ENCODE data around the gene AKAP1. TPM values are rescaled to one million over a fixed set of nuclear protein-coding genes. Genes with fewer than 3 reads are reported as not detected.

AKAP1 gene
- total RNA-seq, 1 donor from 2014 or later = 214 TPM

DNA sequence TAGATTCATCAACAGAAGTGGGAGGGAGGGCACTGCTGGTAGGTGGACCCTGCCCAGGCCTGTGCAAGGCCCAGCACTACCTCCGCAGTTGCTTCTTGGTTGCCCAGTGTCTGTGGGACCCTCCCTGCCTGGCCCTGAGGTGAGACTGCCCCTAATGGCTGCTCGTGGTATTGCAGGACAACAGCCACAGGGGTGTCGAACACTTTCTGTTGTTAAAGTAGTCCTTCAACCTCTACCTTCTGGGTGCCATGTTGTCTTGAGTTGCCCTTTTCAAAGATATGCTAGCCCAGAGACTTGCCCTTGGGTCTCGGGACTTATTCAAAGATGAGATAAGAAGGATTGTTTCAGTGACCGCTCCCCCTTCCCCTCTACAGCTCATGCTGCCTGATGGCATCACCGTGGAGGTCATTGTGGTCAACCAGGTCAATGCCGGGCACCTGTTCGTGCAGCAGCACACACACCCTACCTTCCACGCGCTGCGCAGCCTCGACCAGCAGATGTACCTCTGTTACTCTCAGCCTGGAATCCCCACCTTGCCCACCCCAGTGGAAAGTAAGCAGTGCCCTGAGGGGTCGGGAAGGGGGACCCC is 29.1 kb downstream of the AKAP1 start:
- no peaks in the 10 kb centered on the region for H3K27me3 ChIP-seq (ENCODE audit: low read depth)
- peaks cover 68% of the 10 kb centered on the region for H3K36me3 ChIP-seq
- TF ChIP-seq, protein P1, sequence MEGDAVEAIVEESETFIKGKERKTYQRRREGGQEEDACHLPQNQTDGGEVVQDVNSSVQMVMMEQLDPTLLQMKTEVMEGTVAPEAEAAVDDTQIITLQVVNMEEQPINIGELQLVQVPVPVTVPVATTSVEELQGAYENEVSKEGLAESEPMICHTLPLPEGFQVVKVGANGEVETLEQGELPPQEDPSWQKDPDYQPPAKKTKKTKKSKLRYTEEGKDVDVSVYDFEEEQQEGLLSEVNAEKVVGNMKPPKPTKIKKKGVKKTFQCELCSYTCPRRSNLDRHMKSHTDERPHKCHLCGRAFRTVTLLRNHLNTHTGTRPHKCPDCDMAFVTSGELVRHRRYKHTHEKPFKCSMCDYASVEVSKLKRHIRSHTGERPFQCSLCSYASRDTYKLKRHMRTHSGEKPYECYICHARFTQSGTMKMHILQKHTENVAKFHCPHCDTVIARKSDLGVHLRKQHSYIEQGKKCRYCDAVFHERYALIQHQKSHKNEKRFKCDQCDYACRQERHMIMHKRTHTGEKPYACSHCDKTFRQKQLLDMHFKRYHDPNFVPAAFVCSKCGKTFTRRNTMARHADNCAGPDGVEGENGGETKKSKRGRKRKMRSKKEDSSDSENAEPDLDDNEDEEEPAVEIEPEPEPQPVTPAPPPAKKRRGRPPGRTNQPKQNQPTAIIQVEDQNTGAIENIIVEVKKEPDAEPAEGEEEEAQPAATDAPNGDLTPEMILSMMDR (IDR thresholded peaks at IDR 0.05; ENCODE audit: borderline replicate concordance) = peak; percentile 88
- peaks cover 61% of the 10 kb centered on the region for H3K4me1 ChIP-seq
- no peak overlapping the region for H3K4me3 ChIP-seq
- H3K27ac ChIP-seq (replicated peaks) = peak overlapping the region; percentile 95
- peak; percentile 56 for DNase-seq
- no peaks in the 10 kb centered on the region for H3K9me3 ChIP-seq (replicated peaks)
- intact Hi-C loops (cut with micrococcal nuclease) = no loop called here

DNA sequence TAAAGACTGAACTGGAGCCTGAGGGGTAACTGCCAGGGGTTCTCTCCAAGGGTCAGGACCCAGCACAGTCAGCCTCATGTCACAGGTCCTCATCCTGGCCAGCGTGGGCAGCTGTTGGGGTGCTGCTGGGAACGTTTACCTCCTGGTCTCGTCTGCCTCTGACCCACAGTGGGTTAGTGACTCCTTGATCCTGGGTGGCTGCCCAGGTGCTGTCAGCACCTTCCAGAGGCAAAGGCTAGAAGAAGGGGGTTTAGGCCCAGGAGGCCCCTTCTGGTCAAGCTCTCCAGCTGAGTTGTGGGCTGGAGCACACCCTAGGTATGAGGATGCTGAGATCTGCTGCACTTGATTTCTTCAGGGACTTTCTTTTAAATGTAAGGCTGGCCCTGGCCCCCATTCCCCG is 30.3 kb downstream of the AKAP1 start:
- peaks cover 49% of the 10 kb centered on the region for H3K4me1 ChIP-seq
- no peaks in the 10 kb centered on the region for H3K9me3 ChIP-seq (replicated peaks)
- intact Hi-C loops (cut with micrococcal nuclease) = no loop called here
- TF ChIP-seq, protein P1 (IDR thresholded peaks at IDR 0.05; ENCODE audit: borderline replicate concordance) = no peak
- no peaks in the 10 kb centered on the region for H3K27me3 ChIP-seq (ENCODE audit: low read depth)
- H3K27ac ChIP-seq (replicated peaks) = peak overlapping the region; percentile 95
- H3K36me3 ChIP-seq = peaks cover 80% of the 10 kb centered on the region
- no peak overlapping the region for H3K4me3 ChIP-seq
- DNase-seq = no peak

DNA sequence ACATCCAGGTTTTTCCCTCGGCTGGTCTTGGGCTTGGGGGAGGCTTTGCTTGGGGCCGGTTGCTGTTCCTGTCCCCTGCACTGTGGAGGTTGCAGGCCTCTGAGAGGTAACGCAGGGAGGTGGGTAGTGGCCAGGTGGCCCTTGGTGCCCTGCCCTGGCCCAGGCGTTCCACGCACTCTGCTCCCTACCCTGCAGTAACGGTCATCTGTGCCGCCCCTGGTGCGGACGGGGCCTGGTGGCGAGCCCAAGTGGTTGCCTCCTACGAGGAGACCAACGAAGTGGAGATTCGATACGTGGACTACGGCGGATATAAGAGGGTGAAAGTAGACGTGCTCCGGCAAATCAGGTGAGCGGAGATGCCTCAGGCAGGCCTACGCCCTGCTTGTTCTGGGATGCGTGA is 30.9 kb downstream of the AKAP1 start:
- TF ChIP-seq, protein P1 (IDR thresholded peaks at IDR 0.05; ENCODE audit: borderline replicate concordance) = no peak
- intact Hi-C loops (cut with micrococcal nuclease) = no loop called here
- Histone ChIP-seq H3K27me3 (ENCODE audit: low read depth) (no peaks in the 10 kb centered on the region), H3K4me3 (no peak overlapping the region), H3K9me3 (replicated peaks) (no peaks in the 10 kb centered on the region), H3K27ac (replicated peaks) (peak overlapping the region; percentile 95), H3K4me1 (peaks cover 48% of the 10 kb centered on the region), H3K36me3 (peaks cover 86% of the 10 kb centered on the region)
- no peak for DNase-seq

DNA sequence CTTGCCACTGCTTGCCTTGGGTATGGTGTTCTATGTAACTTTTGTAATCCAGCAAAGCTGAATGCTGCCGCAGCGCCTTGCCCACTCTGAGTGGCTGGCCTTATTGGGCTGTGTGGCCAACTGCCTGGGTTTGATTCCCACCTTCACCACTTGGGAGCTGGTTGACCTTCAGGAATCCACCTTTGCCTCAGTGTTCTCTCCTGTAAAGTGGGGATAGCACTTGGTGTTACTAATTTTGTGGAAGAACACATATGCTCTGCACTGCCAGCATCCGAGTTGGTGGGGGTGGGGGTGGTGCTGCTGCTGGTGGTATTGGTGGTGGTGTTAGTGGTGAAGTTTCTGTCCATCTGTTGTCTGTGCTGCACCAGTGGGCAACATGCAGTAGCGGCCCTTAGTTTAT is 32.8 kb downstream of the AKAP1 start:
- H3K27me3 ChIP-seq (ENCODE audit: low read depth) = no peaks in the 10 kb centered on the region
- no peak overlapping the region for H3K27ac ChIP-seq (replicated peaks)
- intact Hi-C loops (cut with micrococcal nuclease) = no loop called here
- H3K4me1 ChIP-seq = peaks cover 43% of the 10 kb centered on the region
- no peak for DNase-seq
- H3K36me3 ChIP-seq = peaks cover 82% of the 10 kb centered on the region
- H3K9me3 ChIP-seq (replicated peaks) = no peaks in the 10 kb centered on the region
- TF ChIP-seq, protein P1 (IDR thresholded peaks at IDR 0.05; ENCODE audit: borderline replicate concordance) = no peak
- H3K4me3 ChIP-seq = no peak overlapping the region

DNA sequence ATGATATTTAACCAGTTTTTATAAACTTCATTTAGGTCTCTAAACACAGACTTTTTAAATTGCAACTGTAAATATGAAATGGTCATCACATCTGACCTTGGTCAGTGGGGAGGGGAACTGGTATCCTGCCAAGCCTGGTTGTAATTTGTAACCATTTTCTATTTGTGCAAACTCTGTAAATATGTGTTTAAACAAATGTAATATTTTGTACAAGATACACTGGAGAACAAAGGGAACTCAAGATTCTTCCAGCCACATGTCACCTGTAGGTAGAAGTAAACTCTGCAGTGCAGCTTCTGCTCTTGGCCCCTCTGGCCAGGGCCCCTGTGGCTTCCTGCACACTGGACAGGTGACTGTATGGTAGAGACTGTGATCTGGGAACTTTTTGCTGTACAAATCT is 35.8 kb downstream of the AKAP1 start:
- no peak overlapping the region for H3K27ac ChIP-seq (replicated peaks)
- no peaks in the 10 kb centered on the region for H3K27me3 ChIP-seq (ENCODE audit: low read depth)
- intact Hi-C loops (cut with micrococcal nuclease) = loop anchor here (5.0 kb wide), 1 partner anchor 109 kb away; no protein-coding TSS in a partner anchor
- H3K4me1 ChIP-seq = peaks cover 19% of the 10 kb centered on the region
- TF ChIP-seq, protein P1 (IDR thresholded peaks at IDR 0.05; ENCODE audit: borderline replicate concordance) = no peak
- H3K4me3 ChIP-seq = no peak overlapping the region
- H3K9me3 ChIP-seq (replicated peaks) = no peaks in the 10 kb centered on the region
- no peak for DNase-seq
- peaks cover 87% of the 10 kb centered on the region for H3K36me3 ChIP-seq

Measured in left ventricle myocardium inferior (tissue), 1 donor.